ENCODE measurements around the gene SOX10.
A peak's percentile ranks its signal among the peaks of the same experiment; 100 is the strongest.

Gene SOX10

DNA sequence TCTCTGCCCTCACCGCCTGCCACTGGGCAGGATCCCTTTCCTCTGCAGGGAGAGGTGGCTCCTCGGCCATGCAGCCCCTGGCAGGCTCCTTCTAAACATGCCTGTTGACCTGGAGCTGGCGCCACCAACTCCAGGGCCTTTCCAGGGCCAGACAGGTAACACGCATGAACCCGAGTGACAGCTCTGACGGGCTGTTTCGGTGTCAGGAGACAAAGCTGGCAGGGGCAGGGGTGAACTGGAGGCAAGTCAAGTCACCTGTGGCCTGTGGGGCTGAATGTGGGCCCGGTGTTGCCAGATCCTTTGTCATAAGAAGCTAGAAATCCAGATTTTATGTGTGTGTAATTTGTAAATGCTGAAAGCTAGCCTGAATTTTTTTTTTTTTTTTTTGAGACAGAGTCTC, 42.2 kb downstream of the SOX10 start:
- no peak for DNase-seq (ENCODE audit: extremely low read depth, low read depth)
- TF ChIP-seq, protein P1, sequence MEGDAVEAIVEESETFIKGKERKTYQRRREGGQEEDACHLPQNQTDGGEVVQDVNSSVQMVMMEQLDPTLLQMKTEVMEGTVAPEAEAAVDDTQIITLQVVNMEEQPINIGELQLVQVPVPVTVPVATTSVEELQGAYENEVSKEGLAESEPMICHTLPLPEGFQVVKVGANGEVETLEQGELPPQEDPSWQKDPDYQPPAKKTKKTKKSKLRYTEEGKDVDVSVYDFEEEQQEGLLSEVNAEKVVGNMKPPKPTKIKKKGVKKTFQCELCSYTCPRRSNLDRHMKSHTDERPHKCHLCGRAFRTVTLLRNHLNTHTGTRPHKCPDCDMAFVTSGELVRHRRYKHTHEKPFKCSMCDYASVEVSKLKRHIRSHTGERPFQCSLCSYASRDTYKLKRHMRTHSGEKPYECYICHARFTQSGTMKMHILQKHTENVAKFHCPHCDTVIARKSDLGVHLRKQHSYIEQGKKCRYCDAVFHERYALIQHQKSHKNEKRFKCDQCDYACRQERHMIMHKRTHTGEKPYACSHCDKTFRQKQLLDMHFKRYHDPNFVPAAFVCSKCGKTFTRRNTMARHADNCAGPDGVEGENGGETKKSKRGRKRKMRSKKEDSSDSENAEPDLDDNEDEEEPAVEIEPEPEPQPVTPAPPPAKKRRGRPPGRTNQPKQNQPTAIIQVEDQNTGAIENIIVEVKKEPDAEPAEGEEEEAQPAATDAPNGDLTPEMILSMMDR (IDR thresholded peaks at IDR 0.05; ENCODE audit: low read depth, low read length), result no peak

DNA sequence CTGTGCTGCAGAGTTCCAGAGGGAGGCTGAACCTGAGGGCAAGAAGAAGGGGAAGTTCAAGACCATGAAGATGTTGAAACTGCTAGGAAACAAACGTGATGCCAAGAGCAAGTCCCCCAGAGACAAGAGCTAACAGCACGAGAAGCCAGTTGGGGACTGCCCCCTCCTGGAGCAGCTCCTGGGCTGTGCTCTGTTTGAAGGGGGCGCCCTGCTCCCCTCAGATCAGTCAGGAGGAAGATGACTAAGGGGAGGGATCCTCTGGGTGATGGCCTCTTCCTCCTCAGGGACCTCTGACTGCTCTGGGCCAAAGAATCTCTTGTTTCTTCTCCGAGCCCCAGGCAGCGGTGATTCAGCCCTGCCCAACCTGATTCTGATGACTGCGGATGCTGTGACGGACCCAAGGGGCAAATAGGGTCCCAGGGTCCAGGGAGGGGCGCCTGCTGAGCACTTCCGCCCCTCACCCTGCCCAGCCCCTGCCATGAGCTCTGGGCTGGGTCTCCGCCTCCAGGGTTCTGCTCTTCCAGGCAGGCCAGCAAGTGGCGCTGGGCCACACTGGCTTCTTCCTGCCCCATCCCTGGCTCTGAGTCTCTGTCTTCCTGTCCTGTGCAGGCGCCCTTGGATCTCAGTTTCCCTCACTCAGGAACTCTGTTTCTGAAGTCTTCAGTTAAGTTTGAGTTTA, 43.5 kb downstream of the SOX10 start:
- TF ChIP-seq, protein P1 (IDR thresholded peaks at IDR 0.05; ENCODE audit: low read depth, low read length), result no peak
- DNase-seq (ENCODE audit: extremely low read depth, low read depth), result no peak

DNA sequence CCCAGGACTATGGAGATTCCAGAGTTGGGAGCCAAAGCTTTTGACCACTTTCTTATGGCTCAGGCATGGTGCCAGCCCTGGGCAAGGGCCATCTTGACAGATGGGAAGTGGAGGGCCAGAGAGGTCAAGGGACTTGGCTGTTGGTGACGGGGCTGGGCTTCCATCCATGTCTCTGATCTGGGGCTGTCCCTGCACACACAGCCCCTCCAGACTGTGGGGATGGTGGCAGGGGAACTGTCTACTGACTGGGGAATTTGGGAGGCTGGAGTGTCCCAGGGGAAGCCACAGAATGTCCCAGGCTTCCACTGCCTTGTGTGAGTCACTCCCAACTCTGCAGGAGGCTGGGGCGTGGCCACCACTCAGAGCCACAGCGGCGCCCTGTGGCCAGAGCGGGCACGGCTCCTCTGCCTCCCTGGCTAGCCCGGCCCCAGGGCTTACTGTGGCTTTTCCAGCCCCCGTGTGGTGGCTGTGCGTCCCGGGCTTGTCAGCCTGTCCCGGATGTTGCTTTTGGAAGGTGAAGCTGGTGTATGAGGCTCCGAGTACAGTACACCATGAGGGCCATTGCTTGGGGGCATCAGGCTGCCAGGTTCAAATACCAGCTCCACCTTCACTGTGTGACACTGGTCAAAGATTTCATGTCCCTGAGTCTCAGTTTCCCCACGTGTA, 50.5 kb downstream of the SOX10 start:
- DNase-seq (ENCODE audit: extremely low read depth, low read depth), result peak; percentile 64
- TF ChIP-seq, protein P1 (IDR thresholded peaks at IDR 0.05; ENCODE audit: low read depth, low read length), result peak; percentile 99

DNA sequence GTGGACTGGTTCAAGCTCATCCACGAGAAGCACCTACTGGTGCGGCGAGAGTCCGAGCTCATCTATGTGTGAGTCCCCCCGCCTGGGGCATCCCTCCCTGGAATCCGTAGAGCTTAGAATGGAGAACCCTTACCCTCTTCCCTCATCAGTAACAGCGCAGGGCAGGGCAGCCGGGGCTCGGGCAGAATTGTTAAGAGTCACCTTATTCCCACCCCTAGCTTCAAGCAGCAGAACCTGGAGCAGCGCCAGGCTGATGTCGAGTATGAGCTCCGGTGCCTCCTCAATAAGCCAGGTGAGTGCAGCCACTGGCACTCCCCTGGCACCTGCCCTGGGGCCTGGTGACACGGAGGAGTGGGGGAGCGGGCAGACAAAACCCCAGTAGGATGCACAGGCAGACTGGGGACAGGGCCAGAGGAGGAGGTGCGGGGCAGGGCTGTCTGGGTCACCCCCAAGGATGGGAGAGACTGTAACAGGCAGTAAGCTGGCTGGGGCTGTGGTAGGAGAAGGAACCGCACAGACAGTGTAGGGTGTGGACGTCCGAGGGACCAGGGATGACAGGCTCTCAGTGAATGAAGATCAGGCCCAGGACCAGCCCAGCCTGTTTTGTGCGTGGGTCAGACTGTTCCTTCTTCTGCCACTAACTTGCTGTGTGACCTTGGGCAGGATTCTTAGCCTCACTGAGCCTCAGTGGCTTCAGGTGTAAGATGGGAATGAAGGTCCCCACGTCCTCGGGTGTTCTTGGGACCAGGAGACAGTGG, 51.4 kb downstream of the SOX10 start:
- no peak for DNase-seq (ENCODE audit: extremely low read depth, low read depth)
- TF ChIP-seq, protein P1 (IDR thresholded peaks at IDR 0.05; ENCODE audit: low read depth, low read length), result no peak

DNA sequence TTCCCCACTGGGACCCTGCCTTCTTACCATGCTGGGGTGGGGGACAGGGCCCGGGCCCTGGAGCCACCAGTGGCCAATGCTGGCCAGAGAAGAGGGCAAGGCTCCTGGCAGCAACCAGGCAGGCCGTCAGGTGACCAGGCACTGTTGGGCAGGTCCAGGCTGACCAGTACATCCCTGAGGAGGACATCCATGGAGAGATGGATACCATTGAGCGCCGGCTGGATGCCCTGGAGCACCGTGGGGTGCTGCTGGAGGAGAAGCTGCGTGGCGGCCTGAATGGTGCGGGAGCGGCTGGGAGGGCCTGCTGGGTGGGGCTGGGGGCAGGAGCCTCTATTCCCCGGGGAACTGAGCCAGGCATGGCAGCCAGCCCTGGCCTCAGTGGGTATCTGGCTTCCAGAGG, 52.0 kb downstream of the SOX10 start:
- TF ChIP-seq, protein P1 (IDR thresholded peaks at IDR 0.05; ENCODE audit: low read depth, low read length), result no peak
- DNase-seq (ENCODE audit: extremely low read depth, low read depth), result no peak

DNA sequence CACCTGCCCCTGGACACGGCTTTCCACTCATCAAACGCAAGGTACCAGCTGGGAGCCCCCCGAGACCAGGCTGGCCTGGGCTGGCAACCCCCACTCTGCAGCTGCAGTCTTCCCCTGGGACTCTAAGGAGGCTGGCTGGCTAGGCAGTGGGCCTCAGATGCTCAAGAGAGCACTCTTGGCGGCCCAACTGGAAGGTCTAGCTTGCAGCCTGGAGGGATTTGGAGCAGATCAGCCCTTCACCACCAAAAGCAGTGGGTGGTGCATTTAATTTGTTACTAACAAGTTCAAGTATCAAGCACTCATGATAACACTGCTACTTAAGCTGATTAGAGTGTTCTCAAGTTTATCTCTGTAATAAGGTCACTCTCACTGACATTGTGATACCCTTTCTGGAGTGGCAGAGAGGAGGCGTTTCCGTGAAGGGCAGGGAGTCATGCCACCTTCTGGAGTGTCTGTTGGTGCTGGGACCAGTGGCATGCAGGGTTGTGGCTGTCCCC, 52.4 kb downstream of the SOX10 start:
- DNase-seq (ENCODE audit: extremely low read depth, low read depth), result no peak
- TF ChIP-seq, protein P1 (IDR thresholded peaks at IDR 0.05; ENCODE audit: low read depth, low read length), result no peak
